GM19467 (cell line): ENCODE data around the gene PALS1.
"Not testable (repeated sequence)": the region's sequence is repeated elsewhere in the genome, so short reads cannot be mapped to it uniquely, and the experiment has no call there.

Source experiments
- ATAC-seq: cut with Tn5 transposase; IDR thresholded peaks from one replicate; pipeline ENCODE4 v1.9.1; 2021; ENCODE audit warnings: mild to moderate bottlenecking, moderate library complexity; ENCODE audit not compliant: unreplicated experiment

The PALS1 gene

GRCh38 chr14:67253076-67253635, 11.9 kb downstream of the PALS1 start:
- ATAC-seq, result no peak

- no peak for ATAC-seq
These were observed 16.7 kb downstream of the PALS1 start for GRCh38 chr14:67257906-67258305.

GRCh38 chr14:67260965-67261364, 19.7 kb downstream of the PALS1 start:
- ATAC-seq, result no peak

- ATAC-seq, result no peak
These were observed 22.4 kb downstream of the PALS1 start for GRCh38 chr14:67263499-67264149.

GRCh38 chr14:67265131-67265530, 23.9 kb downstream of the PALS1 start:
- no peak for ATAC-seq

GRCh38 chr14:67267576-67268328, 26.5 kb downstream of the PALS1 start:
- no peak for ATAC-seq

GRCh38 chr14:67268426-67269150, 27.4 kb downstream of the PALS1 start:
- ATAC-seq, result no peak

GRCh38 chr14:67269298-67270060, 28.2 kb downstream of the PALS1 start:
- no peak for ATAC-seq

GRCh38 chr14:67270145-67270753, 29.0 kb downstream of the PALS1 start:
- ATAC-seq, result no peak

GRCh38 chr14:67270933-67271332, 29.7 kb downstream of the PALS1 start:
- ATAC-seq, result no peak

- not testable (repeated sequence) for ATAC-seq
These were observed 32.0 kb downstream of the PALS1 start for GRCh38 chr14:67273281-67273680.

GRCh38 chr14:67276131-67276530, 34.9 kb downstream of the PALS1 start:
- ATAC-seq, result no peak

- ATAC-seq, result no peak
These were observed 39.3 kb downstream of the PALS1 start for GRCh38 chr14:67280506-67280905.

- no peak for ATAC-seq
These were observed 44.7 kb downstream of the PALS1 start for GRCh38 chr14:67285876-67286452.
